Neuronal stem cell (in vitro differentiated cells): ENCODE results near the gene SAXO1.
A peak's percentile ranks its signal among the peaks of the same experiment; 100 is the strongest.

Experiments used
- DNase-seq: peaks from one replicate; pipeline ENCODE4 v3.0.0-alpha.2; 2013; ENCODE audit warnings: low spot score
- H2AFZ ChIP-seq: one replicate; pipeline ENCODE4 v1.6.1; 2013; ENCODE audit warnings: mild to moderate bottlenecking, low read length, inconsistent platforms
- H2AK5ac ChIP-seq: 2 replicates; pipeline ENCODE4 v1.6.1; 2013; ENCODE audit warnings: low read depth, mild to moderate bottlenecking, inconsistent platforms, low read length, moderate library complexity, mixed read lengths
- H2BK120ac ChIP-seq: 2 replicates; pipeline ENCODE4 v1.6.1; 2013; ENCODE audit warnings: low read depth, mild to moderate bottlenecking, inconsistent platforms, low read length, moderate library complexity, mixed read lengths
- H2BK12ac ChIP-seq: one replicate; pipeline ENCODE4 v1.6.1; 2013; ENCODE audit warnings: low read length, inconsistent platforms
- H2BK15ac ChIP-seq: 2 replicates; pipeline ENCODE4 v1.6.1; 2013; ENCODE audit warnings: mild to moderate bottlenecking, low read length, inconsistent platforms, mixed read lengths
- H2BK5ac ChIP-seq: one replicate; pipeline ENCODE4 v1.6.1; 2013; ENCODE audit warnings: inconsistent platforms, mild to moderate bottlenecking, low read length, moderate library complexity
- H3K14ac ChIP-seq: one replicate; pipeline ENCODE4 v1.6.1; 2013; ENCODE audit warnings: low read length, inconsistent platforms
- H3K18ac ChIP-seq: 2 replicates; pipeline ENCODE4 v1.6.1; 2013; ENCODE audit warnings: low read length, inconsistent platforms
- H3K23ac ChIP-seq: 2 replicates; pipeline ENCODE4 v1.6.1; 2013; ENCODE audit warnings: low read depth, mild to moderate bottlenecking, mixed read lengths, low read length, inconsistent platforms; ENCODE audit not compliant: poor library complexity
- H3K27ac ChIP-seq: replicated peaks from 3 replicates; pipeline ENCODE4 v1.5.1; 2013; ENCODE audit warnings: low read length, inconsistent platforms
- H3K27me3 ChIP-seq, 3 experiments: 2 replicates each; pipeline ENCODE4 v1.6.1; 2013; ENCODE audit warnings: low read length in 3 of 3, mild to moderate bottlenecking in 2 of 3, inconsistent platforms in 1 of 3, low read depth in 1 of 3, mixed read lengths in 1 of 3, moderate library complexity in 1 of 3; ENCODE audit not compliant: control insufficient read depth in 3 of 3, insufficient read depth in 3 of 3
- H3K36me3 ChIP-seq, 2 donors: replicated peaks in 1 of 2; 2 replicates each; pipeline ENCODE4 v1.6.1; 2013; ENCODE audit warnings: low read length in 2 of 2; ENCODE audit not compliant: control insufficient read depth in 2 of 2, insufficient read depth in 2 of 2
- H3K4ac ChIP-seq: 2 replicates; pipeline ENCODE4 v1.6.1; 2013; ENCODE audit warnings: inconsistent platforms, mild to moderate bottlenecking, low read length, moderate library complexity
- H3K4me1 ChIP-seq, 2 donors: 1 replicate in 1 of 2; 2 replicates in 1 of 2; pipeline ENCODE4 v1.6.1; 2013; ENCODE audit warnings: low read length in 2 of 2, low read depth in 1 of 2; ENCODE audit not compliant: control insufficient read depth in 2 of 2, insufficient read depth in 1 of 2
- H3K4me2 ChIP-seq: one replicate; pipeline ENCODE4 v1.6.1; 2013; ENCODE audit warnings: mild to moderate bottlenecking, low read length, inconsistent platforms; ENCODE audit not compliant: insufficient read depth, poor library complexity, severe bottlenecking
- H3K4me3 ChIP-seq, 2 donors: 2 replicates each; pipeline ENCODE4 v1.5.1; 2013; ENCODE audit warnings: low read length in 2 of 2, mild to moderate bottlenecking in 2 of 2, inconsistent platforms in 1 of 2, moderate library complexity in 1 of 2
- H3K79me1 ChIP-seq: one replicate; pipeline ENCODE4 v1.6.1; 2013; ENCODE audit warnings: low read depth, mild to moderate bottlenecking, inconsistent platforms, low read length, moderate library complexity
- H3K9ac ChIP-seq: one replicate; pipeline ENCODE4 v1.6.1; 2013; ENCODE audit warnings: mild to moderate bottlenecking, low read depth, low read length, inconsistent platforms; ENCODE audit not compliant: poor library complexity
- H3K9me3 ChIP-seq, 2 donors: replicated peaks in 1 of 2; 2 replicates each; pipeline versions ENCODE3 to v1.6.1; 2013; ENCODE audit warnings: low read length in 2 of 2, mild to moderate bottlenecking in 2 of 2, inconsistent platforms in 1 of 2, low read depth in 1 of 2, mixed read lengths in 1 of 2, moderate library complexity in 1 of 2; ENCODE audit not compliant: control insufficient read depth in 2 of 2, insufficient read depth in 1 of 2
- H4K8ac ChIP-seq: one replicate; pipeline ENCODE4 v1.6.1; 2013; ENCODE audit warnings: low read depth, mild to moderate bottlenecking, inconsistent platforms, low read length, moderate library complexity
- H4K91ac ChIP-seq: one replicate; pipeline ENCODE4 v1.6.1; 2013; ENCODE audit warnings: low read length, low read depth, mild to moderate bottlenecking, inconsistent platforms; ENCODE audit not compliant: poor library complexity
- WGBS, 2 donors: extraction: QIAGEN DNeasy Blood & Tissue Kit; methylation state at CpG; one replicate each; pipeline ENCODE4 v1.1.7; 2013; ENCODE audit warnings: missing lambda C conversion rate in 2 of 2, mixed read lengths in 1 of 2; ENCODE audit not compliant: insufficient read length in 2 of 2, insufficient replicate concordance in 1 of 2; ENCODE audit errors: extremely low coverage in 2 of 2; 5-methylcytosine and 5-hydroxymethylcytosine counted together

SAXO1 gene

DNA sequence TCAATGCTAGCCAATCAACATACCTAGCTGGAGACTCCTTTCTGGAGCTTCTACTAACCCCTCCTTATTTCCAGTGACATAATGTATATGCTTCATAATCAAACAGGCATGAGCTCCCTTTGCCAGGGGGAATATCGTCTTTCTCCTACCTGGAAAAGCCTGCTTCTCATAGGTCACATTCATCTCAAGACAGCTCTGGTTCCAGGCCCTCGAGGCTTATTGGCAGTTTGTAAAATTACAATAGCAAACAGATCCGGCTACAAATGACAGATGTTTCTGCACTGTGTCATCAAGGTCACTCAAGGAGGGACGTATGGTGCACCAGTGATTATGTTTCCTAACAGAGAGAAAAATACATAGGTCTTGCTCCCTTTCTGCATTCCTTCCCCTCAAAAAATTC lies 140.0 kb downstream of the SAXO1 start:
- no peak overlapping the region for H3K4me2 ChIP-seq
- H2AK5ac ChIP-seq, result no peak overlapping the region
- no peak overlapping the region for H4K8ac ChIP-seq
- DNase-seq, result no peak
- no peak overlapping the region for H2BK5ac ChIP-seq
- no peak overlapping the region for H3K4ac ChIP-seq
- no peak overlapping the region for H3K23ac ChIP-seq
- no peak overlapping the region for H2AFZ ChIP-seq
- H4K91ac ChIP-seq, result no peak overlapping the region
- no peak overlapping the region for H2BK120ac ChIP-seq
- no CpG with 5 or more reads among the region's 4 CpGs for WGBS, 2 donors
- H3K9me3 ChIP-seq, result peaks cover 0 to 10% of the 10 kb centered on the region in 2 donors
- H3K27ac ChIP-seq, result no peak overlapping the region
- H3K14ac ChIP-seq, result no peak overlapping the region
- no peak overlapping the region for H3K18ac ChIP-seq
- H2BK12ac ChIP-seq, result no peak overlapping the region
- H3K36me3 ChIP-seq, result no peaks in the 10 kb centered on the region
- no peak overlapping the region for H3K4me3 ChIP-seq
- no peak overlapping the region for H3K9ac ChIP-seq
- no peak overlapping the region for H2BK15ac ChIP-seq
- no peaks in the 10 kb centered on the region for H3K4me1 ChIP-seq
- no peaks in the 10 kb centered on the region for H3K79me1 ChIP-seq
- no peaks in the 10 kb centered on the region for H3K27me3 ChIP-seq

DNA sequence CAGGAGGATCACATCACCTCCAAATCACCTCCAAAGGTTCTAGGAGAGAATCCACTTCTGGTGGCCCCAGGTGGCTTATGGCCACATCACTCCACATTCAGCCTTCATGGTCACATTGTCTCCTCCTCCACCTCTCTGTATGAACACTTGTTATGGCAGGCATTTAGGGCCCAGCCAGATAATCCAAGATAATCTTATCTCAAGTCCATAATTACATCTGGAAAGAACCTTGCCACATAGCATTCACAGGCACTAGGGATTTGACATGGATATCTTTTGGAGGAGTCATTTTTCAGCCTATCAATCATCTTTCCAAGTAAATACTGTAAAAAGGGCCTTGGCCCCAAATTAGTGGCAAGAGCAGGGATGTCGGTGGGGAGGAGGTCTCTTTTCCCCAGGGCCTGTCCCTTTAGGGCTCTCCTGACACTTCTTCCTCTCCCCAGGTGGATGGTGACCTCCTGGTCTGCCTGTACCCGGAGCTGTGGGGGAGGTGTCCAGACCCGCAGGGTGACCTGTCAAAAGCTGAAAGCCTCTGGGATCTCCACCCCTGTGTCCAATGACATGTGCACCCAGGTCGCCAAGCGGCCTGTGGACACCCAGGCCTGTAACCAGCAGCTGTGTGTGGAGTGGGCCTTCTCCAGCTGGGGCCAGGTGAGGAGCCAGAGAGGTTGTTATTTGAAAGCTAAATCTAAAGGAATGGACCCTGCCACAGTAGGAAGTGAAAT lies 140.9 kb downstream of the SAXO1 start:
- H3K4me1 ChIP-seq, result no peaks in the 10 kb centered on the region
- H3K4me2 ChIP-seq, result no peak overlapping the region
- no peak overlapping the region for H3K9ac ChIP-seq
- H3K79me1 ChIP-seq, result no peaks in the 10 kb centered on the region
- no peak overlapping the region for H2BK5ac ChIP-seq
- no peak overlapping the region for H2BK120ac ChIP-seq
- H3K14ac ChIP-seq, result no peak overlapping the region
- no peak overlapping the region for H3K23ac ChIP-seq
- H3K27ac ChIP-seq, result no peak overlapping the region
- no peak for DNase-seq
- no peak overlapping the region for H4K91ac ChIP-seq
- no peak overlapping the region for H2AFZ ChIP-seq
- no peaks in the 10 kb centered on the region for H3K36me3 ChIP-seq
- H3K4ac ChIP-seq, result no peak overlapping the region
- H2AK5ac ChIP-seq, result no peak overlapping the region
- no peak overlapping the region for H4K8ac ChIP-seq
- no CpG with 5 or more reads among the region's 5 CpGs for WGBS, 2 donors
- no peak overlapping the region for H2BK12ac ChIP-seq
- no peak overlapping the region for H2BK15ac ChIP-seq
- H3K27me3 ChIP-seq, result no peaks in the 10 kb centered on the region
- H3K4me3 ChIP-seq, result no peak overlapping the region
- peaks cover 0 to 10% of the 10 kb centered on the region in 2 donors for H3K9me3 ChIP-seq
- H3K18ac ChIP-seq, result no peak overlapping the region

DNA sequence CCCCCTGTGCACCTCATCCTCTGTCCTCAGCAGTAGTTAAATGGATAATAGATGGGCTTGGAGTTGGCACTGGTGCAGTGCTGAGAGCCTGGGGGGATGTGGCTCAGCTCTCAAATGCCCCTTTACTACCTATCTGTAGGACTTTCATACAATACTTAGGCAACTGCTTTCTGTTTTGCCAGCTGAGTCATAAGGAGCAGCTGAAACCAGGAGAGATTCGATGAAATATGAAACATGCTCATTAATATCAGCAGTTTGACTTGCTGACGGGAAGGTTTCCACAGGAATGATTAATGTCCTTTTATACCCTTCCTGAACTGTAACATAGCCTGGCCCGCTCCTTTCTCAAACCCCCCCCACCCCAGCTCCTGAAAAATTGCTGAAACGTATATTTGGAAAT lies 142.6 kb downstream of the SAXO1 start:
- Histone ChIP-seq H3K36me3 (no peaks in the 10 kb centered on the region), H2BK5ac (no peak overlapping the region), H3K4me1 (no peaks in the 10 kb centered on the region), H4K8ac (no peak overlapping the region), H2AFZ (no peak overlapping the region), H4K91ac (no peak overlapping the region), H2BK120ac (no peak overlapping the region), H3K14ac (no peak overlapping the region), H3K4me2 (no peak overlapping the region), H2BK12ac (no peak overlapping the region), H3K79me1 (no peaks in the 10 kb centered on the region), H3K23ac (no peak overlapping the region), H3K9me3 (peaks cover 0 to 4% of the 10 kb centered on the region in 2 donors), H2BK15ac (no peak overlapping the region), H3K18ac (no peak overlapping the region), H3K4me3 (no peak overlapping the region), H3K27ac (no peak overlapping the region), H2AK5ac (no peak overlapping the region), H3K4ac (no peak overlapping the region), H3K27me3 (no peaks in the 10 kb centered on the region), H3K9ac (no peak overlapping the region)
- DNase-seq, result no peak
- no CpG with 5 or more reads among the region's 4 CpGs for WGBS, 2 donors

DNA sequence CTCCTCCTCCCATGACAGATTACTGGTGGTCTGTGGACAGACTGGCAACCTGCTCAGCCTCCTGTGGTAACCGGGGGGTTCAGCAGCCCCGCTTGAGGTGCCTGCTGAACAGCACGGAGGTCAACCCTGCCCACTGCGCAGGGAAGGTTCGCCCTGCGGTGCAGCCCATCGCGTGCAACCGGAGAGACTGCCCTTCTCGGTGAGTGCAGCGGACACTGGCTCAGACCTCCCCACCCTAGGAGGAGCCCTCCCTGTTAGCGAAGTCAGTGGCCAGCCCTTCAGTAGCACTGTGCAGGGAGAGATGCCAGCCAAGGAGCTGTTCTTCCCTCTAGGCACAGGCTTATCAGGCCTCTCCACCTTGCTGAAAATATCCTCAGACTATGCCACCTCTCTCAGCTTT lies 143.5 kb downstream of the SAXO1 start:
- no peak overlapping the region for H3K4me3 ChIP-seq
- no peak overlapping the region for H2BK12ac ChIP-seq
- H3K4ac ChIP-seq, result no peak overlapping the region
- no peak overlapping the region for H2BK15ac ChIP-seq
- H2AK5ac ChIP-seq, result no peak overlapping the region
- H3K4me2 ChIP-seq, result no peak overlapping the region
- no peaks in the 10 kb centered on the region for H3K4me1 ChIP-seq
- no peak overlapping the region for H3K27ac ChIP-seq
- no CpG with 5 or more reads among the region's 12 CpGs for WGBS, 2 donors
- no peak overlapping the region for H3K14ac ChIP-seq
- no peaks in the 10 kb centered on the region for H3K9me3 ChIP-seq
- H3K18ac ChIP-seq, result peak overlapping the region; percentile 20
- no peaks in the 10 kb centered on the region for H3K79me1 ChIP-seq
- no peaks in the 10 kb centered on the region for H3K27me3 ChIP-seq
- H2BK5ac ChIP-seq, result no peak overlapping the region
- no peak for DNase-seq
- H3K9ac ChIP-seq, result no peak overlapping the region
- no peaks in the 10 kb centered on the region for H3K36me3 ChIP-seq
- H2BK120ac ChIP-seq, result no peak overlapping the region
- no peak overlapping the region for H4K91ac ChIP-seq
- H3K23ac ChIP-seq, result no peak overlapping the region
- no peak overlapping the region for H4K8ac ChIP-seq
- no peak overlapping the region for H2AFZ ChIP-seq
